SK-N-SH treated with all-trans-retinoic acid at 6 μM for 48 hours (cell line): ENCODE measurements around the gene PRM1.

Experiments
- ATAC-seq: fragments of 200-7000 bp; cut with Tn5 transposase; 3 replicates; pipeline ENCODE4 v1.9.1; 2020; ENCODE audit warnings: mild to moderate bottlenecking, moderate library complexity
- CREB5 ChIP-seq: fragments of 250-450 bp; sonication (Bioruptor Pico); IDR thresholded peaks from 2 replicates; pipeline ENCODE4 v1.5.1; 2020; ENCODE audit warnings: low read depth, mild to moderate bottlenecking, moderate library complexity
- CSDC2 ChIP-seq: fragments of 250-450 bp; sonication (Bioruptor Pico); IDR thresholded peaks from 2 replicates; pipeline ENCODE4 v1.5.0; 2020; ENCODE audit warnings: mild to moderate bottlenecking, moderate library complexity
- ESRRG ChIP-seq: fragments of 250-450 bp; sonication (Bioruptor Pico); IDR thresholded peaks from 2 replicates; pipeline ENCODE4 v1.6.1; 2021; ENCODE audit warnings: mild to moderate bottlenecking
- ISL1 ChIP-seq: fragments of 250-450 bp; sonication (Bioruptor Pico); IDR thresholded peaks from 2 replicates; pipeline ENCODE4 v2.1.2; 2022; ENCODE audit warnings: mild to moderate bottlenecking, moderate library complexity
- OSR1 ChIP-seq: fragments of 250-450 bp; sonication (Bioruptor Pico); IDR thresholded peaks from 2 replicates; pipeline ENCODE4 v1.8.0; 2022; ENCODE audit warnings: moderate library complexity, mild to moderate bottlenecking, inconsistent platforms
- POU6F1 ChIP-seq: fragments of 250-450 bp; sonication (Bioruptor Pico); IDR thresholded peaks from 2 replicates; pipeline ENCODE4 v1.8.0; 2021; ENCODE audit warnings: low read depth, mild to moderate bottlenecking, moderate library complexity, borderline replicate concordance
- PPARA ChIP-seq: fragments of 250-450 bp; sonication (Bioruptor Pico); IDR thresholded peaks from 2 replicates; pipeline ENCODE4 v1.5.0; 2020; ENCODE audit warnings: mild to moderate bottlenecking, borderline replicate concordance
- RARB ChIP-seq: fragments of 250-450 bp; sonication (Bioruptor Pico); IDR thresholded peaks from 2 replicates; pipeline ENCODE4 v1.8.0; 2021; ENCODE audit warnings: mild to moderate bottlenecking, moderate library complexity
- SNAI2 ChIP-seq: fragments of 250-450 bp; sonication (Bioruptor Pico); IDR thresholded peaks from 2 replicates; pipeline ENCODE4 v1.5.0; 2020; ENCODE audit warnings: mild to moderate bottlenecking, moderate library complexity
- TCF4 ChIP-seq: fragments of 250-450 bp; sonication (Bioruptor Pico); IDR thresholded peaks from 2 replicates; pipeline ENCODE4 v1.8.0; 2021; ENCODE audit warnings: mild to moderate bottlenecking, moderate library complexity, borderline replicate concordance
- TOX ChIP-seq: fragments of 250-450 bp; sonication (Bioruptor Pico); IDR thresholded peaks from 2 replicates; pipeline ENCODE4 v1.8.0; 2021; ENCODE audit warnings: mild to moderate bottlenecking, moderate library complexity, borderline replicate concordance
- TSHZ2 ChIP-seq: fragments of 250-450 bp; sonication (Bioruptor Pico); IDR thresholded peaks from 2 replicates; pipeline ENCODE4 v1.5.0; 2020; ENCODE audit warnings: mild to moderate bottlenecking, moderate library complexity
- ZC3H10 ChIP-seq: fragments of 250-450 bp; sonication (Bioruptor Pico); IDR thresholded peaks from 2 replicates; pipeline ENCODE4 v1.5.1; 2021; ENCODE audit warnings: mild to moderate bottlenecking, moderate library complexity
- ZFP3 ChIP-seq: fragments of 250-450 bp; sonication (Bioruptor Pico); IDR thresholded peaks from 2 replicates; pipeline ENCODE4 v1.5.0; 2020; ENCODE audit warnings: mild to moderate bottlenecking, moderate library complexity
- ZFP30 ChIP-seq: fragments of 450-650 bp; formaldehyde crosslinking; IDR thresholded peaks from 2 replicates; pipeline ENCODE4 v1.5.0; 2022; ENCODE audit warnings: mild to moderate bottlenecking, moderate library complexity
- ZNF565 ChIP-seq: fragments of 450-650 bp; formaldehyde crosslinking; conservative IDR thresholded peaks from 2 replicates; pipeline ENCODE4 v1.5.0; 2020; ENCODE audit warnings: low read depth, mild to moderate bottlenecking, moderate library complexity
- ZNF70 ChIP-seq: fragments of 450-650 bp; formaldehyde crosslinking; IDR thresholded peaks from 2 replicates; pipeline ENCODE4 v1.5.0; 2020; ENCODE audit warnings: mild to moderate bottlenecking, moderate library complexity
- TF ChIP-seq, protein P1 (sequence below): fragments of 250-450 bp; sonication (Bioruptor Pico); IDR thresholded peaks from 2 replicates; pipeline ENCODE4 v1.8.0; 2020; ENCODE audit warnings: mild to moderate bottlenecking, moderate library complexity, borderline replicate concordance

PRM1 gene

GRCh38 chr16:11314309-11314894 lies 33.3 kb upstream of the PRM1 start:
- ATAC-seq = no peak
- TF ChIP-seq PPARA (no peak), ZNF565 (CRISPR knock-in tag) (no peak), ESRRG (CRISPR knock-in tag) (no peak), POU6F1 (no peak), ZNF70 (no peak), TSHZ2 (CRISPR knock-in tag) (no peak), ZC3H10 (no peak), ISL1 (CRISPR knock-in tag) (no peak), ZFP3 (CRISPR knock-in tag) (no peak), ZFP30 (CRISPR knock-in tag) (no peak), OSR1 (CRISPR knock-in tag) (no peak), SNAI2 (CRISPR knock-in tag) (no peak), CSDC2 (CRISPR knock-in tag) (no peak), TCF4 (CRISPR knock-in tag) (no peak), CREB5 (CRISPR knock-in tag) (no peak), RARB (CRISPR knock-in tag) (no peak), TOX (no peak)

DNA sequence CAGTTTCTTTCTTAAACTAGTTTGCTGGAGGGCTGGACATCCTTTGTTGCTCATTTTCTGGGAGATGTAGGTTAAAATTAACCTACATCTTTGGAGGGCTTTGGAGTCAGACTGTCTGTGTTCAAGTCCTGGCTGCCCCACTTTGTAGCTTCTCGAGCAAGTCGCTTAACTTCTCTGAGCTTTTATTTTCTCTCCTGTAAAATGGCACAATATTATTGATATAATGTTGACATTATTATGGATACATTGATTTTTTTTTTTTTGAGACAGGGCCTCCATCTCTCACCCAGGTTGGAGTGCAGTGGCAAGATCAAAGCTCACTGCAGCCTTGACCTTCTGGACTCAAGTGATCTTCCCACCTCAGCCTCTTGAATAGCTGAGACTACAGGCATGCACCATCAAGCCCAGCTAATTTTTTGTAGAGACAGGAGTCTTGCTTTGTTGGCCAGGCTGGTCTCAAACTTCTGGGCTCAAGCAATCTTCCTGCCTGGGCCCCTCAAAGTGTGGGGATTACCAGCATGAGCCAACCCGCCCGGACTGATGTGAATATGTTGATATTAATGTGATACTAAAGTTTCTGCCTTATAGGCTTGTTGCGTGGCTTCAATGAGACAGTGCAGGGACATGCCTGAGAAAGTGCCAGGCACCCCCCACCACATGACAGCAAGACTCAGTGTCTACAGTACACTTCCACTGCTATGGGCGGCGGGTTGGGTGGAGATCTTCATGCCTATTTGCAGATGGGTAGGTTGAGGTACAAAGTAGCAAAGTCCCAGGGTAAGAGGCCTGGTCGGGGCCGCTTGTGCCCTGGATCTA lies 32.6 kb upstream of the PRM1 start:
- TF ChIP-seq, protein P1, sequence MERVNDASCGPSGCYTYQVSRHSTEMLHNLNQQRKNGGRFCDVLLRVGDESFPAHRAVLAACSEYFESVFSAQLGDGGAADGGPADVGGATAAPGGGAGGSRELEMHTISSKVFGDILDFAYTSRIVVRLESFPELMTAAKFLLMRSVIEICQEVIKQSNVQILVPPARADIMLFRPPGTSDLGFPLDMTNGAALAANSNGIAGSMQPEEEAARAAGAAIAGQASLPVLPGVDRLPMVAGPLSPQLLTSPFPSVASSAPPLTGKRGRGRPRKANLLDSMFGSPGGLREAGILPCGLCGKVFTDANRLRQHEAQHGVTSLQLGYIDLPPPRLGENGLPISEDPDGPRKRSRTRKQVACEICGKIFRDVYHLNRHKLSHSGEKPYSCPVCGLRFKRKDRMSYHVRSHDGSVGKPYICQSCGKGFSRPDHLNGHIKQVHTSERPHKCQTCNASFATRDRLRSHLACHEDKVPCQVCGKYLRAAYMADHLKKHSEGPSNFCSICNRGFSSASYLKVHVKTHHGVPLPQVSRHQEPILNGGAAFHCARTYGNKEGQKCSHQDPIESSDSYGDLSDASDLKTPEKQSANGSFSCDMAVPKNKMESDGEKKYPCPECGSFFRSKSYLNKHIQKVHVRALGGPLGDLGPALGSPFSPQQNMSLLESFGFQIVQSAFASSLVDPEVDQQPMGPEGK (CRISPR knock-in tag) = no peak
- no peak for TF ChIP-seq OSR1 (CRISPR knock-in tag)
- TF ChIP-seq TOX = no peak
- no peak for TF ChIP-seq ZFP3 (CRISPR knock-in tag)
- no peak for TF ChIP-seq ZC3H10
- TF ChIP-seq TSHZ2 (CRISPR knock-in tag) = no peak
- ATAC-seq = no peak
